SK-N-SH (cell line): ENCODE data around the gene CHST11. TPM values are rescaled to one million over a fixed set of nuclear protein-coding genes. Genes with fewer than 3 reads are reported as not detected.

Source experiments
- CTCF ChIA-PET: fragments of 300-600, 350-600 bp; formaldehyde crosslinking; extraction: SDS; loops from one replicate; lab custom pipeline; 2021; lab: Yijun Ruan, JAX
- POLR2A ChIA-PET: fragments of 350-600 bp; sonication (Branson Sonifier 250); formaldehyde crosslinking; extraction: SDS; loops from one replicate; lab custom pipeline; 2020; ENCODE audit warnings: antibody characterized with exemption, inconsistent platforms; lab: Yijun Ruan, JAX
- DNase-seq: peaks from one replicate; pipeline ENCODE4 v3.0.0; 2012
- H2AFZ ChIP-seq: fragments of 200-600 bp; sonication (generic); 2 replicates; pipeline ENCODE4 v1.8.1; 2016; ENCODE audit warnings: antibody characterized with exemption, mild to moderate bottlenecking, low read depth
- H3F3A ChIP-seq: fragments of 200-600 bp; sonication (generic); replicated peaks from 2 replicates; pipeline ENCODE3; 2016; ENCODE audit warnings: antibody characterized with exemption, mild to moderate bottlenecking; ENCODE audit not compliant: insufficient read depth
- H3K27ac ChIP-seq, 2 experiments: fragments of 200-500 bp in 1 of 2; fragments of 200-600 bp in 1 of 2; sonication (Bioruptor generic) in 1 of 2; sonication (generic), shearing (Covaris generic) in 1 of 2; 2 replicates each; pipeline versions ENCODE4 v1.5.1 to v1.6.1; 2014 to 2016; ENCODE audit warnings: low read depth in 2 of 2, inconsistent platforms in 1 of 2, low read length in 1 of 2, mild to moderate bottlenecking in 1 of 2, mixed read lengths in 1 of 2
- H3K27me3 ChIP-seq: fragments of 200-600 bp; sonication (generic), shearing (Covaris generic); 2 replicates; pipeline ENCODE4 v1.6.1; 2016; ENCODE audit warnings: mixed run types; ENCODE audit not compliant: insufficient read depth
- H3K36me3 ChIP-seq, 2 experiments: fragments of 200-500 bp in 1 of 2; fragments of 200-600 bp in 1 of 2; sonication (Bioruptor generic) in 1 of 2; sonication (generic) in 1 of 2; replicated peaks in 1 of 2; 2 replicates each; pipeline versions ENCODE3 to v1.5.1; 2014 to 2016; ENCODE audit warnings: low read length in 1 of 2, mild to moderate bottlenecking in 1 of 2; ENCODE audit not compliant: insufficient read depth in 2 of 2, control insufficient read depth in 1 of 2
- H3K4me1 ChIP-seq, 2 experiments: fragments of 200-500 bp in 1 of 2; fragments of 200-600 bp in 1 of 2; sonication (Bioruptor generic) in 1 of 2; sonication (generic), shearing (Covaris generic) in 1 of 2; 2 replicates each; pipeline versions ENCODE4 v1.5.1 to v1.6.1; 2014 to 2016; ENCODE audit warnings: low read depth in 1 of 2, low read length in 1 of 2, mixed run types in 1 of 2; ENCODE audit not compliant: insufficient read depth in 2 of 2, control insufficient read depth in 1 of 2
- H3K4me2 ChIP-seq: fragments of 200-600 bp; sonication (generic), shearing (Covaris generic); 2 replicates; pipeline ENCODE4 v1.6.1; 2017; ENCODE audit warnings: mixed run types
- H3K4me3 ChIP-seq, 2 experiments: fragments of 200-500 bp in 1 of 2; fragments of 200-600 bp in 1 of 2; sonication (Bioruptor generic) in 1 of 2; sonication (generic), shearing (Covaris generic) in 1 of 2; 2 replicates each; pipeline versions ENCODE4 v1.5.1 to v1.8.1; 2014 to 2016; ENCODE audit warnings: low read depth in 2 of 2, inconsistent platforms in 1 of 2, low read length in 1 of 2, mild to moderate bottlenecking in 1 of 2, mixed read lengths in 1 of 2, moderate library complexity in 1 of 2
- H3K79me2 ChIP-seq: fragments of 200-600 bp; sonication (generic); 2 replicates; pipeline ENCODE4 v1.8.1; 2017; ENCODE audit warnings: mild to moderate bottlenecking; ENCODE audit not compliant: insufficient read depth
- H3K9ac ChIP-seq: fragments of 200-600 bp; sonication (generic); 2 replicates; pipeline ENCODE4 v1.6.1; 2017; ENCODE audit warnings: mixed run types
- H3K9me2 ChIP-seq: fragments of 200-600 bp; sonication (generic); 2 replicates; pipeline ENCODE4 v1.6.1; 2017; ENCODE audit warnings: mixed run types
- H3K9me3 ChIP-seq: fragments of 200-600 bp; sonication (generic); 2 replicates; pipeline ENCODE4 v1.6.1; 2017; ENCODE audit warnings: mixed run types, mild to moderate bottlenecking, moderate library complexity
- H4K20me1 ChIP-seq: fragments of 200-600 bp; sonication (generic); 2 replicates; pipeline ENCODE4 v1.6.1; 2017; ENCODE audit warnings: mild to moderate bottlenecking, mixed run types; ENCODE audit not compliant: insufficient read depth
- ELF1 ChIP-seq: IDR thresholded peaks from 2 replicates; pipeline ENCODE4 v1.4.0; 2012
- GABPA ChIP-seq: IDR thresholded peaks from 2 replicates; pipeline ENCODE4 v1.4.0; 2012; ENCODE audit warnings: low read depth, mild to moderate bottlenecking
- GATA2 ChIP-seq: sonication (generic); formaldehyde crosslinking; IDR thresholded peaks from 2 replicates; pipeline ENCODE4 v1.5.0; 2020; ENCODE audit warnings: mild to moderate bottlenecking, missing genetic modification reagents
- MEF2A ChIP-seq: IDR thresholded peaks from 2 replicates; pipeline ENCODE4 v1.4.0; 2012; ENCODE audit warnings: low read depth, borderline replicate concordance
- NFIC ChIP-seq: IDR thresholded peaks from 2 replicates; pipeline ENCODE4 v1.4.0; 2012; ENCODE audit warnings: borderline replicate concordance
- RAD21 ChIP-seq: IDR thresholded peaks from 2 replicates; pipeline ENCODE4 v1.6.1; 2012; ENCODE audit warnings: mild to moderate bottlenecking, low read length
- RCOR1 ChIP-seq: fragments of 150-350 bp; IDR thresholded peaks from 2 replicates; pipeline ENCODE4 v1.6.1; 2017; ENCODE audit warnings: antibody characterized with exemption, low read length
- RFX5 ChIP-seq: IDR thresholded peaks from 2 replicates; pipeline ENCODE4 v1.6.1; 2012; ENCODE audit warnings: mild to moderate bottlenecking, improper control_type of control experiment, low read length
- RXRA ChIP-seq: IDR thresholded peaks from 2 replicates; pipeline ENCODE4 v1.4.0; 2012; ENCODE audit warnings: low read depth, mild to moderate bottlenecking, borderline replicate concordance
- SMC3 ChIP-seq: IDR thresholded peaks from 2 replicates; pipeline ENCODE4 v1.6.1; 2012; ENCODE audit warnings: low read depth, low read length, improper control_type of control experiment
- TEAD4 ChIP-seq: IDR thresholded peaks from 2 replicates; pipeline ENCODE4 v1.4.0; 2012; ENCODE audit warnings: mild to moderate bottlenecking, borderline replicate concordance; ENCODE audit not compliant: insufficient read depth
- polyA plus RNA-seq, 3 experiments: library from polyadenylated mRNA; depleted of rRNA; stranded (reverse); fragments of >200 nt; gene quantifications; 2 replicates each; pipeline ENCODE4 v1.2.3, GENCODE V29; 2012
- TF ChIP-seq, protein P1 (sequence below): IDR thresholded peaks from 2 replicates; pipeline ENCODE4 v1.4.0; 2012; ENCODE audit warnings: low read depth, borderline replicate concordance
- TF ChIP-seq, protein P2 (sequence below): fragments of 200-600 bp; sonication (generic); IDR thresholded peaks from 2 replicates; pipeline ENCODE4 v1.6.1; 2017; ENCODE audit warnings: antibody characterized with exemption, mild to moderate bottlenecking, moderate library complexity
- TF ChIP-seq, protein P3 (sequence below): fragments of 150-350 bp; IDR thresholded peaks from 2 replicates; pipeline ENCODE4 v1.6.1; 2016; ENCODE audit warnings: mild to moderate bottlenecking, low read depth, low read length
- TF ChIP-seq, protein P4 (sequence below): IDR thresholded peaks from 2 replicates; pipeline ENCODE4 v1.6.1; 2012; ENCODE audit warnings: mild to moderate bottlenecking, low read depth, low read length, moderate library complexity

The CHST11 gene
- polyA plus RNA-seq, 1 of the 3 experiments (the other 2 are of a cell fraction): 18.6 TPM

DNA sequence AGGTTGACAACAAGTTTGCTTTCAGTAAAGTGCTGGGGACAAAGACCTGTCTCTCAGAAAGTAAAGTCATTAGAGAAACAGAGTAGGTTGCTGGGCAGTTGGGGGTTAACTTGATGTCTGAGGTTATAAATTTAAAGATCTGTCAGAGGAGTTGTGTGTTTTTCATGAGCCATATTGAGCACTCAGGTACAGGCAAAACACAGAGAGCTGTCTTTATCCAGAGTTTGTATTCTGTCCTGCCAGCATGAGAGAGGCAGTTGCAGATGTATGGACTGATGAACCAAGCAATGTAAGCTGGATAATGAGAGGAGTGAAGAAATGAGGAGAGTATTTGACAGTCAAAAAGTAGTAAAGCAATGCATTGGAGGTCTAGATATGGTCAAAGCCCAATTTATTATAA lies 344.7 kb downstream of the CHST11 start:
- POLR2A ChIA-PET: no interaction called here
- H3K36me3 ChIP-seq: no peaks in the 10 kb centered on the region
- no peak overlapping the region; the same call in 1 of the 2 replicates for H3K4me2 ChIP-seq
- H3K9ac ChIP-seq: no peak overlapping the region
- peaks cover 0 to 12% of the 10 kb centered on the region in 2 experiments; a peak in 2 of 4 replicates for H3K4me1 ChIP-seq
- CTCF ChIA-PET: no interaction called here
- H3K79me2 ChIP-seq: no peaks in the 10 kb centered on the region
- H3K27me3 ChIP-seq: no peaks in the 10 kb centered on the region
- H3K27ac ChIP-seq: no peak overlapping the region
- H4K20me1 ChIP-seq: no peaks in the 10 kb centered on the region
- H3K9me2 ChIP-seq: no peaks in the 10 kb centered on the region
- H3K9me3 ChIP-seq: no peaks in the 10 kb centered on the region
- no peak overlapping the region for H3K4me3 ChIP-seq
- peaks cover 14% of the 10 kb centered on the region for H3F3A ChIP-seq
- no peak overlapping the region for H2AFZ ChIP-seq
- TF ChIP-seq, protein P1, sequence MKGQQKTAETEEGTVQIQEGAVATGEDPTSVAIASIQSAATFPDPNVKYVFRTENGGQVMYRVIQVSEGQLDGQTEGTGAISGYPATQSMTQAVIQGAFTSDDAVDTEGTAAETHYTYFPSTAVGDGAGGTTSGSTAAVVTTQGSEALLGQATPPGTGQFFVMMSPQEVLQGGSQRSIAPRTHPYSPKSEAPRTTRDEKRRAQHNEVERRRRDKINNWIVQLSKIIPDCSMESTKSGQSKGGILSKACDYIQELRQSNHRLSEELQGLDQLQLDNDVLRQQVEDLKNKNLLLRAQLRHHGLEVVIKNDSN: no peak
- TF ChIP-seq RFX5: no peak
- TF ChIP-seq MEF2A: no peak
- no peak for TF ChIP-seq RXRA
- TF ChIP-seq, protein P2, sequence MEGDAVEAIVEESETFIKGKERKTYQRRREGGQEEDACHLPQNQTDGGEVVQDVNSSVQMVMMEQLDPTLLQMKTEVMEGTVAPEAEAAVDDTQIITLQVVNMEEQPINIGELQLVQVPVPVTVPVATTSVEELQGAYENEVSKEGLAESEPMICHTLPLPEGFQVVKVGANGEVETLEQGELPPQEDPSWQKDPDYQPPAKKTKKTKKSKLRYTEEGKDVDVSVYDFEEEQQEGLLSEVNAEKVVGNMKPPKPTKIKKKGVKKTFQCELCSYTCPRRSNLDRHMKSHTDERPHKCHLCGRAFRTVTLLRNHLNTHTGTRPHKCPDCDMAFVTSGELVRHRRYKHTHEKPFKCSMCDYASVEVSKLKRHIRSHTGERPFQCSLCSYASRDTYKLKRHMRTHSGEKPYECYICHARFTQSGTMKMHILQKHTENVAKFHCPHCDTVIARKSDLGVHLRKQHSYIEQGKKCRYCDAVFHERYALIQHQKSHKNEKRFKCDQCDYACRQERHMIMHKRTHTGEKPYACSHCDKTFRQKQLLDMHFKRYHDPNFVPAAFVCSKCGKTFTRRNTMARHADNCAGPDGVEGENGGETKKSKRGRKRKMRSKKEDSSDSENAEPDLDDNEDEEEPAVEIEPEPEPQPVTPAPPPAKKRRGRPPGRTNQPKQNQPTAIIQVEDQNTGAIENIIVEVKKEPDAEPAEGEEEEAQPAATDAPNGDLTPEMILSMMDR: no peak
- no peak for TF ChIP-seq GATA2 (CRISPR knock-in tag)
- TF ChIP-seq, protein P3, sequence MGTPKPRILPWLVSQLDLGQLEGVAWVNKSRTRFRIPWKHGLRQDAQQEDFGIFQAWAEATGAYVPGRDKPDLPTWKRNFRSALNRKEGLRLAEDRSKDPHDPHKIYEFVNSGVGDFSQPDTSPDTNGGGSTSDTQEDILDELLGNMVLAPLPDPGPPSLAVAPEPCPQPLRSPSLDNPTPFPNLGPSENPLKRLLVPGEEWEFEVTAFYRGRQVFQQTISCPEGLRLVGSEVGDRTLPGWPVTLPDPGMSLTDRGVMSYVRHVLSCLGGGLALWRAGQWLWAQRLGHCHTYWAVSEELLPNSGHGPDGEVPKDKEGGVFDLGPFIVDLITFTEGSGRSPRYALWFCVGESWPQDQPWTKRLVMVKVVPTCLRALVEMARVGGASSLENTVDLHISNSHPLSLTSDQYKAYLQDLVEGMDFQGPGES: no peak
- TF ChIP-seq, protein P4, sequence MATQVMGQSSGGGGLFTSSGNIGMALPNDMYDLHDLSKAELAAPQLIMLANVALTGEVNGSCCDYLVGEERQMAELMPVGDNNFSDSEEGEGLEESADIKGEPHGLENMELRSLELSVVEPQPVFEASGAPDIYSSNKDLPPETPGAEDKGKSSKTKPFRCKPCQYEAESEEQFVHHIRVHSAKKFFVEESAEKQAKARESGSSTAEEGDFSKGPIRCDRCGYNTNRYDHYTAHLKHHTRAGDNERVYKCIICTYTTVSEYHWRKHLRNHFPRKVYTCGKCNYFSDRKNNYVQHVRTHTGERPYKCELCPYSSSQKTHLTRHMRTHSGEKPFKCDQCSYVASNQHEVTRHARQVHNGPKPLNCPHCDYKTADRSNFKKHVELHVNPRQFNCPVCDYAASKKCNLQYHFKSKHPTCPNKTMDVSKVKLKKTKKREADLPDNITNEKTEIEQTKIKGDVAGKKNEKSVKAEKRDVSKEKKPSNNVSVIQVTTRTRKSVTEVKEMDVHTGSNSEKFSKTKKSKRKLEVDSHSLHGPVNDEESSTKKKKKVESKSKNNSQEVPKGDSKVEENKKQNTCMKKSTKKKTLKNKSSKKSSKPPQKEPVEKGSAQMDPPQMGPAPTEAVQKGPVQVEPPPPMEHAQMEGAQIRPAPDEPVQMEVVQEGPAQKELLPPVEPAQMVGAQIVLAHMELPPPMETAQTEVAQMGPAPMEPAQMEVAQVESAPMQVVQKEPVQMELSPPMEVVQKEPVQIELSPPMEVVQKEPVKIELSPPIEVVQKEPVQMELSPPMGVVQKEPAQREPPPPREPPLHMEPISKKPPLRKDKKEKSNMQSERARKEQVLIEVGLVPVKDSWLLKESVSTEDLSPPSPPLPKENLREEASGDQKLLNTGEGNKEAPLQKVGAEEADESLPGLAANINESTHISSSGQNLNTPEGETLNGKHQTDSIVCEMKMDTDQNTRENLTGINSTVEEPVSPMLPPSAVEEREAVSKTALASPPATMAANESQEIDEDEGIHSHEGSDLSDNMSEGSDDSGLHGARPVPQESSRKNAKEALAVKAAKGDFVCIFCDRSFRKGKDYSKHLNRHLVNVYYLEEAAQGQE: no peak
- no peak for TF ChIP-seq GABPA
- no peak for TF ChIP-seq RCOR1
- TF ChIP-seq SMC3: no peak
- TF ChIP-seq TEAD4: no peak
- TF ChIP-seq ELF1: no peak
- TF ChIP-seq NFIC: no peak
- TF ChIP-seq RAD21: no peak
- no peak for DNase-seq
